ENCODE results near the gene REXO4. TPM values are rescaled to one million over a fixed set of nuclear protein-coding genes. Genes with fewer than 3 reads are reported as not detected.

REXO4 gene
- total RNA-seq, 2 donors from 2014 or later, result 30.2 to 36.5 TPM

DNA sequence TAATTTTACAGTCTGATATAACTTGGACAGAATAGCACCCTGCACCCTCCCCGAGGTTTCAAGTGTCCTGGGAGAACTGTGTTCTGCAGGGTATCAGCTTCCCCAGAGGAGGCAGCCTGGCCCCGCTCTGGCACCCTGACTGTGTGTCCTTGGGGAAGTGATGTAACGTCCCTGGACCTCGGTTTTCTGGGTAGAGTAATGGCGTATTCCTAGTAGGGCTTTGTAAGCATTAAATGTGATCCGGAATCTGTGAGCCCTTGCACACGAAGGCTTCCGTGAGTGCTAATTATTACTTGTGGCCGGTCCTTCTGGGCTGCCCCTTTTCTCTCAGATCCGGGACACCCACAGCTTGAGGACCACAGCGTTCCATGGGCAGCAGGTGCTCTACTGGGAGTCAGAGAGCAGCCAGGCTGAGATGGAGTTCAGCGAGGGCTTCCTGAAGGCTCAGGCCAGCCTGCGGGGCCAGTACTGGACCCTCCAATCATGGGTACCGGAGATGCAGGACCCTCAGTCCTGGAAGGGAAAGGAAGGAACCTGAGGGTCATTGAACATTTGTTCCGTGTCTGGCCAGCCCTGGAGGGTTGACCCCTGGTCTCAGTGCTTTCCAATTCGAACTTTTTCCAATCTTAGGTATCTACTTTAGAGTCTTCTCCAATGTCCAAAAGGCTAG is 41.0 kb upstream of the REXO4 start:
- Mint-ChIP-seq H3K4me3 (peak overlapping the region; percentile 72), H3K27me3 (ENCODE audit: insufficient read depth) (peaks cover 2% of the 10 kb centered on the region), H3K4me1 (no peaks in the 10 kb centered on the region), H3K36me3 (ENCODE audit: low read depth) (peaks cover 5% of the 10 kb centered on the region), H3K9me3 (no peaks in the 10 kb centered on the region), H3K27ac (peak overlapping the region; percentile 30)
- no peaks in the 10 kb centered on the region for H3K36me3 ChIP-seq (ENCODE audit: control insufficient read depth, insufficient read depth, low read length)
- no peak for DNase-seq
- TF ChIP-seq, protein P1, sequence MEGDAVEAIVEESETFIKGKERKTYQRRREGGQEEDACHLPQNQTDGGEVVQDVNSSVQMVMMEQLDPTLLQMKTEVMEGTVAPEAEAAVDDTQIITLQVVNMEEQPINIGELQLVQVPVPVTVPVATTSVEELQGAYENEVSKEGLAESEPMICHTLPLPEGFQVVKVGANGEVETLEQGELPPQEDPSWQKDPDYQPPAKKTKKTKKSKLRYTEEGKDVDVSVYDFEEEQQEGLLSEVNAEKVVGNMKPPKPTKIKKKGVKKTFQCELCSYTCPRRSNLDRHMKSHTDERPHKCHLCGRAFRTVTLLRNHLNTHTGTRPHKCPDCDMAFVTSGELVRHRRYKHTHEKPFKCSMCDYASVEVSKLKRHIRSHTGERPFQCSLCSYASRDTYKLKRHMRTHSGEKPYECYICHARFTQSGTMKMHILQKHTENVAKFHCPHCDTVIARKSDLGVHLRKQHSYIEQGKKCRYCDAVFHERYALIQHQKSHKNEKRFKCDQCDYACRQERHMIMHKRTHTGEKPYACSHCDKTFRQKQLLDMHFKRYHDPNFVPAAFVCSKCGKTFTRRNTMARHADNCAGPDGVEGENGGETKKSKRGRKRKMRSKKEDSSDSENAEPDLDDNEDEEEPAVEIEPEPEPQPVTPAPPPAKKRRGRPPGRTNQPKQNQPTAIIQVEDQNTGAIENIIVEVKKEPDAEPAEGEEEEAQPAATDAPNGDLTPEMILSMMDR (conservative IDR thresholded peaks at IDR 0.05), result no peak
- H3K9ac ChIP-seq (ENCODE audit: extremely low read depth, low read length, poor library complexity, severe bottlenecking), result no peak overlapping the region
- H3K27me3 ChIP-seq (ENCODE audit: control insufficient read depth, insufficient read depth, low read length, poor library complexity, severe bottlenecking), result no peaks in the 10 kb centered on the region
- peak overlapping the region; percentile 58 for H3K4me3 ChIP-seq (ENCODE audit: low read length)
- no peaks in the 10 kb centered on the region for H3K9me3 ChIP-seq (ENCODE audit: control insufficient read depth, low read length)
- 80 to 89% methylated on average over 13 to 16 of the region's 16 CpGs for WGBS, 2 experiments (ENCODE audit: insufficient coverage in 1 of 2, insufficient read length in 1 of 2)
- no peak overlapping the region for H3K27ac ChIP-seq (ENCODE audit: low read depth, low read length)
- peaks cover 4% of the 10 kb centered on the region for H3K4me1 ChIP-seq (ENCODE audit: control insufficient read depth, insufficient read depth, low read length)

DNA sequence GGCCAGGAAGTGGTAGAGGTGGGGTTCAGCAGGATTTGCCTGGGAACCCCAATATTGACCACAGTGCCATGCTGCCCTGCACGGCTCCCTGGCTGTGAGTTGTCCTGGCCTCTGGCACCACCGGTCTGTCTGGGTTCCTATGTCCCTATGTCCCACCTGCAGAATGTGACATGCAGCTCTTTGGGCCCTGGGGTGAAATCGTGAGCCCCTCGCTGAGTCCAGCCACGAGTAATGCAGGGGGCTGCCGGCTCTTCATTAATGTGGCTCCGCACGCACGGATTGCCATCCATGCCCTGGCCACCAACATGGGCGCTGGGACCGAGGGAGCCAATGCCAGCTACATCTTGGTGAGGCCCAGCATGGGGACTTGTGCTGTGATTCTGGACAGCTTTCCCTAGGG is 39.9 kb upstream of the REXO4 start:
- Mint-ChIP-seq H3K27ac (no peak overlapping the region), H3K4me1 (no peaks in the 10 kb centered on the region), H3K36me3 (ENCODE audit: low read depth) (no peaks in the 10 kb centered on the region), H3K4me3 (no peak overlapping the region), H3K27me3 (ENCODE audit: insufficient read depth) (peaks cover 2% of the 10 kb centered on the region), H3K9me3 (no peaks in the 10 kb centered on the region)
- Histone ChIP-seq H3K9me3 (ENCODE audit: control insufficient read depth, low read length) (no peaks in the 10 kb centered on the region), H3K27ac (ENCODE audit: low read depth, low read length) (no peak overlapping the region), H3K4me3 (ENCODE audit: low read length) (no peak overlapping the region), H3K36me3 (ENCODE audit: control insufficient read depth, insufficient read depth, low read length) (no peaks in the 10 kb centered on the region), H3K27me3 (ENCODE audit: control insufficient read depth, insufficient read depth, low read length, poor library complexity, severe bottlenecking) (no peaks in the 10 kb centered on the region), H3K9ac (ENCODE audit: extremely low read depth, low read length, poor library complexity, severe bottlenecking) (no peak overlapping the region), H3K4me1 (ENCODE audit: control insufficient read depth, insufficient read depth, low read length) (peaks cover 4% of the 10 kb centered on the region)
- DNase-seq, result no peak
- TF ChIP-seq, protein P1 (conservative IDR thresholded peaks at IDR 0.05), result no peak
- 95 to 97% methylated on average over 11 of the region's 11 CpGs for WGBS, 2 experiments (ENCODE audit: insufficient coverage in 1 of 2, insufficient read length in 1 of 2)

DNA sequence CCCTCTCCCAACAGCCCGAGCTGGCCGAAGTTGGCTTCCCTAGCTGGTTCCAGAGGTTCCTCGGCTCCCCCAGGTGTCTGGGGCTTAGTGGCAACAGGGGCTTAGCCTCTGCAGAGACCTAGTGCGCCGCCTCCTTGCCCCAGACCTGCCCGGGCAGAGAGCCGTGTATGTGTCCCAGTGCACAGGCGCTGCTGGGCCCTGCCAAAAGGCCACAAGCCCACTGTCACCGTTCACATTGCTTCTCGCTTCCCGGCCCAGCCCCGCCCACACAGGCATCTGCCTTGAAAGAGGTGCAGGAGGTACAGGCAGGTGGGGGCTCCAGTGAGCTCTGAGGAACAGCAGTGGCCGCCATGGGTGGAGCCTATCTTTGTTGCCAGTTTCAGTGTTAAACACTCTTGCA is 39.4 kb upstream of the REXO4 start:
- no peaks in the 10 kb centered on the region for H3K9me3 ChIP-seq (ENCODE audit: control insufficient read depth, low read length)
- H3K27ac Mint-ChIP-seq, result no peak overlapping the region
- no peaks in the 10 kb centered on the region for H3K9me3 Mint-ChIP-seq
- peaks cover 2% of the 10 kb centered on the region for H3K27me3 Mint-ChIP-seq (ENCODE audit: insufficient read depth)
- no peaks in the 10 kb centered on the region for H3K36me3 ChIP-seq (ENCODE audit: control insufficient read depth, insufficient read depth, low read length)
- H3K4me1 Mint-ChIP-seq, result no peaks in the 10 kb centered on the region
- no peak overlapping the region for H3K4me3 ChIP-seq (ENCODE audit: low read length)
- DNase-seq, result peak; percentile 67
- H3K27ac ChIP-seq (ENCODE audit: low read depth, low read length), result no peak overlapping the region
- H3K9ac ChIP-seq (ENCODE audit: extremely low read depth, low read length, poor library complexity, severe bottlenecking), result no peak overlapping the region
- TF ChIP-seq, protein P1 (conservative IDR thresholded peaks at IDR 0.05), result no peak
- no peaks in the 10 kb centered on the region for H3K27me3 ChIP-seq (ENCODE audit: control insufficient read depth, insufficient read depth, low read length, poor library complexity, severe bottlenecking)
- peaks cover 4% of the 10 kb centered on the region for H3K4me1 ChIP-seq (ENCODE audit: control insufficient read depth, insufficient read depth, low read length)
- WGBS, 2 experiments (ENCODE audit: insufficient coverage in 1 of 2, insufficient read length in 1 of 2), result 87 to 94% methylated on average over 8 to 13 of the region's 13 CpGs
- H3K36me3 Mint-ChIP-seq (ENCODE audit: low read depth), result no peaks in the 10 kb centered on the region
- no peak overlapping the region for H3K4me3 Mint-ChIP-seq
